Tibial nerve (tissue), 4 donors: Measurements from ENCODE around the gene KIF21B. TPM values are rescaled to one million over a fixed set of nuclear protein-coding genes. Genes with fewer than 3 reads are reported as not detected.
"Not testable (repeated sequence)": the region's sequence is repeated elsewhere in the genome, so short reads cannot be mapped to it uniquely, and the experiment has no call there.

Experiments
- DNase-seq, 2 donors: peaks; one replicate each; pipeline ENCODE4 v3.0.0-alpha.2; 2019; ENCODE audit warnings: low spot score in 2 of 2
- H3K27ac ChIP-seq, 4 donors: fragments of 200-600 bp; sonication (generic) in 3 of 4; one replicate each; pipeline ENCODE4 v1.5.1; 2017 to 2019; ENCODE audit warnings: mild to moderate bottlenecking in 1 of 4
- H3K27me3 ChIP-seq, 2 donors: fragments of 200-600 bp; sonication (generic) in 1 of 2; one replicate each; pipeline versions ENCODE4 v1.5.1 to v1.6.0; 2017 to 2019
- H3K36me3 ChIP-seq, 3 donors: fragments of 200-600 bp; sonication (generic); one replicate each; pipeline ENCODE4 v1.5.1; 2018 to 2019
- H3K4me1 ChIP-seq, 4 donors: fragments of 200-600 bp; sonication (generic) in 3 of 4; one replicate each; pipeline ENCODE4 v1.5.1; 2017 to 2019
- H3K4me3 ChIP-seq, 4 donors: fragments of 200-600 bp; sonication (generic) in 3 of 4; one replicate each; pipeline ENCODE4 v1.5.1; 2017 to 2019; ENCODE audit warnings: mild to moderate bottlenecking in 1 of 4, moderate library complexity in 1 of 4
- H3K9me3 ChIP-seq, 4 donors: fragments of 200-600 bp; sonication (generic) in 3 of 4; one replicate each; pipeline ENCODE4 v1.5.1; 2017 to 2019
- CTCF ChIP-seq, 5 experiments: fragments of 200-600 bp in 3 of 5; fragments of 450-650 bp in 2 of 5; sonication (generic) in 3 of 5; IDR thresholded peaks; one replicate each; pipeline ENCODE4 v1.5.1; 2016 to 2019; ENCODE audit warnings: antibody characterized with exemption in 5 of 5, mild to moderate bottlenecking in 3 of 5, moderate library complexity in 2 of 5
- EP300 ChIP-seq, 2 donors: sonication (generic); formaldehyde crosslinking; IDR thresholded peaks; one replicate each; pipeline ENCODE4 v1.6.1; 2017; ENCODE audit warnings: antibody characterized with exemption in 2 of 2, mild to moderate bottlenecking in 1 of 2
- POLR2A ChIP-seq, 2 donors: fragments of 450-650 bp; IDR thresholded peaks; one replicate each; pipeline ENCODE4 v1.6.1; 2017; ENCODE audit warnings: antibody characterized with exemption in 2 of 2, mild to moderate bottlenecking in 2 of 2, moderate library complexity in 2 of 2
- WGBS, 2 donors: methylation state at CpG; one replicate each; pipeline ENCODE4 v1.1.5; 2018; 5-methylcytosine and 5-hydroxymethylcytosine counted together
- total RNA-seq, 4 donors: library from RNA; depleted of rRNA; stranded (reverse); fragments of >200 nt; gene quantifications; one replicate each; pipeline ENCODE4 v1.1.0, GENCODE V29; 2016

Gene KIF21B
- total RNA-seq, 4 donors from 2014 or later, result 0.84 to 3.3 (median 2.6) TPM

- H3K27me3 ChIP-seq, result no peaks in the 10 kb centered on the region
- no peak overlapping the region for H3K27ac ChIP-seq
- peaks cover 0 to 6% (median 0%) of the 10 kb centered on the region in 4 donors for H3K9me3 ChIP-seq
- no peak for TF ChIP-seq CTCF (IDR thresholded peaks at IDR 0.05)
- no peak for TF ChIP-seq EP300 (IDR thresholded peaks at IDR 0.05)
- TF ChIP-seq POLR2A (IDR thresholded peaks at IDR 0.05), result no peak
- H3K4me1 ChIP-seq, result no peaks in the 10 kb centered on the region
- no peaks in the 10 kb centered on the region for H3K36me3 ChIP-seq
- no peak for DNase-seq
- no peak overlapping the region for H3K4me3 ChIP-seq
- 94% methylated on average over 13 of the region's 13 CpGs for WGBS, 2 donors
Measured at GRCh38 chr1:200934676-200935245, 88.8 kb downstream of the KIF21B start.

GRCh38 chr1:200931776-200932175 is 91.7 kb downstream of the KIF21B start:
- Histone ChIP-seq H3K4me3 (no peak overlapping the region), H3K4me1 (no peaks in the 10 kb centered on the region), H3K27me3 (no peaks in the 10 kb centered on the region), H3K9me3 (peaks cover 0 to 6% (median 0%) of the 10 kb centered on the region in 4 donors), H3K36me3 (no peaks in the 10 kb centered on the region), H3K27ac (no peak overlapping the region)
- DNase-seq, result no peak
- 85 to 97% methylated on average over 2 of the region's 2 CpGs for whole genome bisulfite sequencing, 2 donors
- TF ChIP-seq EP300 (IDR thresholded peaks at IDR 0.05), result no peak
- TF ChIP-seq POLR2A (IDR thresholded peaks at IDR 0.05), result no peak
- TF ChIP-seq CTCF (IDR thresholded peaks at IDR 0.05), result no peak

GRCh38 chr1:200930285-200930684 is 93.2 kb downstream of the KIF21B start:
- not testable (repeated sequence) for H3K4me1 ChIP-seq, H3K27ac ChIP-seq, H3K36me3 ChIP-seq, H3K27me3 ChIP-seq, DNase-seq, H3K9me3 ChIP-seq, H3K4me3 ChIP-seq
- 81 to 84% methylated on average over 8 of the region's 8 CpGs for WGBS, 2 donors

- Histone ChIP-seq H3K4me1 (no peaks in the 10 kb centered on the region), H3K27ac (no peak overlapping the region), H3K36me3 (no peaks in the 10 kb centered on the region), H3K9me3 (peaks cover 0 to 6% (median 0%) of the 10 kb centered on the region in 4 donors), H3K4me3 (no peak overlapping the region), H3K27me3 (no peaks in the 10 kb centered on the region)
- TF ChIP-seq EP300 (IDR thresholded peaks at IDR 0.05), result no peak
- no peak for TF ChIP-seq POLR2A (IDR thresholded peaks at IDR 0.05)
- TF ChIP-seq CTCF (IDR thresholded peaks at IDR 0.05), result no peak
- WGBS, 2 donors, result 55 to 59% methylated on average over 4 of the region's 4 CpGs
- DNase-seq, result no peak
Measured at GRCh38 chr1:200929530-200930278, 93.8 kb downstream of the KIF21B start.

- H3K27me3 ChIP-seq, result no peaks in the 10 kb centered on the region
- DNase-seq, result no peak
- no peak for TF ChIP-seq POLR2A (IDR thresholded peaks at IDR 0.05)
- TF ChIP-seq EP300 (IDR thresholded peaks at IDR 0.05), result no peak
- no peaks in the 10 kb centered on the region for H3K4me1 ChIP-seq
- no peaks in the 10 kb centered on the region for H3K36me3 ChIP-seq
- H3K4me3 ChIP-seq, result no peak overlapping the region
- WGBS, 2 donors, result 79 to 81% methylated on average over 4 of the region's 4 CpGs
- no peak overlapping the region for H3K27ac ChIP-seq
- no peaks in the 10 kb centered on the region for H3K9me3 ChIP-seq
Measured at GRCh38 chr1:200925831-200926230, 97.7 kb downstream of the KIF21B start.

GRCh38 chr1:200923601-200924000 is 99.9 kb downstream of the KIF21B start:
- no peak overlapping the region for H3K4me3 ChIP-seq
- 38 to 40% methylated on average over 1 of the region's 1 CpG for WGBS, 2 donors

More at GRCh38 chr1:200923601-200924000, 99.9 kb downstream of the KIF21B start:
- Histone ChIP-seq H3K9me3 (no peaks in the 10 kb centered on the region), H3K36me3 (no peaks in the 10 kb centered on the region), H3K4me1 (no peaks in the 10 kb centered on the region), H3K27ac (no peak overlapping the region), H3K27me3 (no peaks in the 10 kb centered on the region)
- DNase-seq, result no peak
- TF ChIP-seq EP300 (IDR thresholded peaks at IDR 0.05), result no peak
- TF ChIP-seq POLR2A (IDR thresholded peaks at IDR 0.05), result no peak
- TF ChIP-seq CTCF (IDR thresholded peaks at IDR 0.05), result no peak
